Neuronal stem cell (in vitro differentiated cells): Measurements from ENCODE around the gene SPARCL1.

Experiments used
- DNase-seq: peaks from one replicate; pipeline ENCODE4 v3.0.0-alpha.2; 2013; ENCODE audit warnings: low spot score
- H2AFZ ChIP-seq: one replicate; pipeline ENCODE4 v1.6.1; 2013; ENCODE audit warnings: mild to moderate bottlenecking, low read length, inconsistent platforms
- H2AK5ac ChIP-seq: 2 replicates; pipeline ENCODE4 v1.6.1; 2013; ENCODE audit warnings: low read depth, mild to moderate bottlenecking, inconsistent platforms, low read length, moderate library complexity, mixed read lengths
- H2BK120ac ChIP-seq: 2 replicates; pipeline ENCODE4 v1.6.1; 2013; ENCODE audit warnings: low read depth, mild to moderate bottlenecking, inconsistent platforms, low read length, moderate library complexity, mixed read lengths
- H2BK12ac ChIP-seq: one replicate; pipeline ENCODE4 v1.6.1; 2013; ENCODE audit warnings: low read length, inconsistent platforms
- H2BK15ac ChIP-seq: 2 replicates; pipeline ENCODE4 v1.6.1; 2013; ENCODE audit warnings: mild to moderate bottlenecking, low read length, inconsistent platforms, mixed read lengths
- H2BK5ac ChIP-seq: one replicate; pipeline ENCODE4 v1.6.1; 2013; ENCODE audit warnings: inconsistent platforms, mild to moderate bottlenecking, low read length, moderate library complexity
- H3K14ac ChIP-seq: one replicate; pipeline ENCODE4 v1.6.1; 2013; ENCODE audit warnings: low read length, inconsistent platforms
- H3K18ac ChIP-seq: 2 replicates; pipeline ENCODE4 v1.6.1; 2013; ENCODE audit warnings: low read length, inconsistent platforms
- H3K23ac ChIP-seq: 2 replicates; pipeline ENCODE4 v1.6.1; 2013; ENCODE audit warnings: low read depth, mild to moderate bottlenecking, mixed read lengths, low read length, inconsistent platforms; ENCODE audit not compliant: poor library complexity
- H3K27ac ChIP-seq: replicated peaks from 3 replicates; pipeline ENCODE4 v1.5.1; 2013; ENCODE audit warnings: low read length, inconsistent platforms
- H3K27me3 ChIP-seq, 3 experiments: 2 replicates each; pipeline ENCODE4 v1.6.1; 2013; ENCODE audit warnings: low read length in 3 of 3, mild to moderate bottlenecking in 2 of 3, inconsistent platforms in 1 of 3, low read depth in 1 of 3, mixed read lengths in 1 of 3, moderate library complexity in 1 of 3; ENCODE audit not compliant: control insufficient read depth in 3 of 3, insufficient read depth in 3 of 3
- H3K36me3 ChIP-seq, 2 donors: replicated peaks in 1 of 2; 2 replicates each; pipeline ENCODE4 v1.6.1; 2013; ENCODE audit warnings: low read length in 2 of 2; ENCODE audit not compliant: control insufficient read depth in 2 of 2, insufficient read depth in 2 of 2
- H3K4ac ChIP-seq: 2 replicates; pipeline ENCODE4 v1.6.1; 2013; ENCODE audit warnings: inconsistent platforms, mild to moderate bottlenecking, low read length, moderate library complexity
- H3K4me1 ChIP-seq, 2 donors: 1 replicate in 1 of 2; 2 replicates in 1 of 2; pipeline ENCODE4 v1.6.1; 2013; ENCODE audit warnings: low read length in 2 of 2, low read depth in 1 of 2; ENCODE audit not compliant: control insufficient read depth in 2 of 2, insufficient read depth in 1 of 2
- H3K4me2 ChIP-seq: one replicate; pipeline ENCODE4 v1.6.1; 2013; ENCODE audit warnings: mild to moderate bottlenecking, low read length, inconsistent platforms; ENCODE audit not compliant: insufficient read depth, poor library complexity, severe bottlenecking
- H3K4me3 ChIP-seq, 2 donors: 2 replicates each; pipeline ENCODE4 v1.5.1; 2013; ENCODE audit warnings: low read length in 2 of 2, mild to moderate bottlenecking in 2 of 2, inconsistent platforms in 1 of 2, moderate library complexity in 1 of 2
- H3K79me1 ChIP-seq: one replicate; pipeline ENCODE4 v1.6.1; 2013; ENCODE audit warnings: low read depth, mild to moderate bottlenecking, inconsistent platforms, low read length, moderate library complexity
- H3K9ac ChIP-seq: one replicate; pipeline ENCODE4 v1.6.1; 2013; ENCODE audit warnings: mild to moderate bottlenecking, low read depth, low read length, inconsistent platforms; ENCODE audit not compliant: poor library complexity
- H3K9me3 ChIP-seq, 2 donors: replicated peaks in 1 of 2; 2 replicates each; pipeline versions ENCODE3 to v1.6.1; 2013; ENCODE audit warnings: low read length in 2 of 2, mild to moderate bottlenecking in 2 of 2, inconsistent platforms in 1 of 2, low read depth in 1 of 2, mixed read lengths in 1 of 2, moderate library complexity in 1 of 2; ENCODE audit not compliant: control insufficient read depth in 2 of 2, insufficient read depth in 1 of 2
- H4K8ac ChIP-seq: one replicate; pipeline ENCODE4 v1.6.1; 2013; ENCODE audit warnings: low read depth, mild to moderate bottlenecking, inconsistent platforms, low read length, moderate library complexity
- H4K91ac ChIP-seq: one replicate; pipeline ENCODE4 v1.6.1; 2013; ENCODE audit warnings: low read length, low read depth, mild to moderate bottlenecking, inconsistent platforms; ENCODE audit not compliant: poor library complexity
- WGBS, 2 donors: extraction: QIAGEN DNeasy Blood & Tissue Kit; methylation state at CpG; one replicate each; pipeline ENCODE4 v1.1.7; 2013; ENCODE audit warnings: missing lambda C conversion rate in 2 of 2, mixed read lengths in 1 of 2; ENCODE audit not compliant: insufficient read length in 2 of 2, insufficient replicate concordance in 1 of 2; ENCODE audit errors: extremely low coverage in 2 of 2; 5-methylcytosine and 5-hydroxymethylcytosine counted together

The SPARCL1 gene

GRCh38 chr4:87555773-87556619 lies 26.8 kb upstream of the SPARCL1 start:
- Histone ChIP-seq H3K4ac (no peak overlapping the region), H2BK15ac (no peak overlapping the region), H3K9ac (no peak overlapping the region), H3K4me1 (peaks cover 4 to 5% of the 10 kb centered on the region in 2 donors), H2BK120ac (no peak overlapping the region), H3K14ac (no peak overlapping the region), H4K91ac (no peak overlapping the region), H4K8ac (no peak overlapping the region), H3K27me3 (no peaks in the 10 kb centered on the region), H3K23ac (no peak overlapping the region), H3K36me3 (no peaks in the 10 kb centered on the region), H3K18ac (no peak overlapping the region), H3K79me1 (no peaks in the 10 kb centered on the region), H2BK5ac (no peak overlapping the region), H3K4me3 (no peak overlapping the region), H3K9me3 (no peaks in the 10 kb centered on the region), H3K4me2 (no peak overlapping the region), H2AFZ (no peak overlapping the region), H3K27ac (no peak overlapping the region), H2BK12ac (no peak overlapping the region), H2AK5ac (no peak overlapping the region)
- WGBS, 2 donors: no CpG with 5 or more reads among the region's 5 CpGs
- no peak for DNase-seq

GRCh38 chr4:87553182-87553581 lies 24.0 kb upstream of the SPARCL1 start:
- H3K18ac ChIP-seq: no peak overlapping the region
- H3K4me3 ChIP-seq: no peak overlapping the region
- H2BK12ac ChIP-seq: no peak overlapping the region

GRCh38 chr4:87551361-87551760 lies 22.2 kb upstream of the SPARCL1 start:
- Histone ChIP-seq H3K9ac (no peak overlapping the region), H3K4me1 (peaks cover 0 to 5% of the 10 kb centered on the region in 2 donors), H2BK12ac (no peak overlapping the region), H3K36me3 (no peaks in the 10 kb centered on the region), H3K18ac (no peak overlapping the region), H4K91ac (no peak overlapping the region), H2BK5ac (no peak overlapping the region), H3K79me1 (no peaks in the 10 kb centered on the region), H3K27ac (no peak overlapping the region), H2BK15ac (no peak overlapping the region), H2AFZ (no peak overlapping the region), H3K4me3 (no peak overlapping the region), H3K23ac (no peak overlapping the region), H3K14ac (no peak overlapping the region), H3K27me3 (no peaks in the 10 kb centered on the region), H2BK120ac (no peak overlapping the region), H2AK5ac (no peak overlapping the region), H3K9me3 (no peaks in the 10 kb centered on the region), H3K4ac (no peak overlapping the region), H4K8ac (no peak overlapping the region), H3K4me2 (no peak overlapping the region)
- WGBS, 2 donors: no CpG with 5 or more reads among the region's 3 CpGs
- no peak for DNase-seq

More at GRCh38 chr4:87553182-87553581, 24.0 kb upstream of the SPARCL1 start:
- no peak overlapping the region for H3K23ac ChIP-seq
- no peak overlapping the region for H3K4ac ChIP-seq
- H3K4me1 ChIP-seq: peaks cover 0 to 5% of the 10 kb centered on the region in 2 donors
- H3K27ac ChIP-seq: no peak overlapping the region
- no peak overlapping the region for H2AK5ac ChIP-seq
- H3K9ac ChIP-seq: no peak overlapping the region
- H3K36me3 ChIP-seq: no peaks in the 10 kb centered on the region
- H2BK5ac ChIP-seq: no peak overlapping the region
- no peaks in the 10 kb centered on the region for H3K79me1 ChIP-seq
- no CpG with 5 or more reads among the region's 4 CpGs for WGBS, 2 donors
- H2AFZ ChIP-seq: no peak overlapping the region
- DNase-seq: no peak
- no peak overlapping the region for H2BK120ac ChIP-seq
- H4K91ac ChIP-seq: no peak overlapping the region
- no peaks in the 10 kb centered on the region for H3K27me3 ChIP-seq
- H4K8ac ChIP-seq: no peak overlapping the region
- no peak overlapping the region for H2BK15ac ChIP-seq
- no peaks in the 10 kb centered on the region for H3K9me3 ChIP-seq
- no peak overlapping the region for H3K4me2 ChIP-seq
- no peak overlapping the region for H3K14ac ChIP-seq

- no peaks in the 10 kb centered on the region for H3K9me3 ChIP-seq
- no peak overlapping the region for H2AFZ ChIP-seq
- no peak overlapping the region for H3K14ac ChIP-seq
- H2BK15ac ChIP-seq: no peak overlapping the region
- WGBS, 2 donors: no CpG with 5 or more reads among the region's 5 CpGs
- H3K4me2 ChIP-seq: no peak overlapping the region
- no peak overlapping the region for H2BK12ac ChIP-seq
- H3K9ac ChIP-seq: no peak overlapping the region
- H4K91ac ChIP-seq: no peak overlapping the region
- peaks cover 3 to 5% of the 10 kb centered on the region in 2 donors for H3K4me1 ChIP-seq
- H2BK120ac ChIP-seq: no peak overlapping the region
- no peak overlapping the region for H4K8ac ChIP-seq
- H3K23ac ChIP-seq: no peak overlapping the region
- H3K27ac ChIP-seq: no peak overlapping the region
- no peaks in the 10 kb centered on the region for H3K36me3 ChIP-seq
- no peak overlapping the region for H3K4ac ChIP-seq
- no peaks in the 10 kb centered on the region for H3K27me3 ChIP-seq
- no peak overlapping the region for H3K18ac ChIP-seq
- DNase-seq: no peak
- no peak overlapping the region for H3K4me3 ChIP-seq
- H3K79me1 ChIP-seq: no peaks in the 10 kb centered on the region
- no peak overlapping the region for H2BK5ac ChIP-seq
- no peak overlapping the region for H2AK5ac ChIP-seq
These were observed 18.0 kb upstream of the SPARCL1 start for GRCh38 chr4:87547016-87547708.
